Lower leg skin (tissue), 3 donors: ENCODE data around the gene ZBTB12.

Experiments used
- POLR2A ChIP-seq, 2 donors: fragments of 450-650 bp; IDR thresholded peaks; one replicate each; pipeline ENCODE4 v1.6.1; 2016 to 2017; ENCODE audit warnings: antibody characterized with exemption in 2 of 2, mild to moderate bottlenecking in 1 of 2, moderate library complexity in 1 of 2
- TF ChIP-seq, protein P1 (sequence below), 3 donors: fragments of 450-650 bp; IDR thresholded peaks; one replicate each; pipeline ENCODE4 v1.5.1; 2016; ENCODE audit warnings: antibody characterized with exemption in 3 of 3, mild to moderate bottlenecking in 3 of 3, moderate library complexity in 2 of 3

- TF ChIP-seq, protein P1, sequence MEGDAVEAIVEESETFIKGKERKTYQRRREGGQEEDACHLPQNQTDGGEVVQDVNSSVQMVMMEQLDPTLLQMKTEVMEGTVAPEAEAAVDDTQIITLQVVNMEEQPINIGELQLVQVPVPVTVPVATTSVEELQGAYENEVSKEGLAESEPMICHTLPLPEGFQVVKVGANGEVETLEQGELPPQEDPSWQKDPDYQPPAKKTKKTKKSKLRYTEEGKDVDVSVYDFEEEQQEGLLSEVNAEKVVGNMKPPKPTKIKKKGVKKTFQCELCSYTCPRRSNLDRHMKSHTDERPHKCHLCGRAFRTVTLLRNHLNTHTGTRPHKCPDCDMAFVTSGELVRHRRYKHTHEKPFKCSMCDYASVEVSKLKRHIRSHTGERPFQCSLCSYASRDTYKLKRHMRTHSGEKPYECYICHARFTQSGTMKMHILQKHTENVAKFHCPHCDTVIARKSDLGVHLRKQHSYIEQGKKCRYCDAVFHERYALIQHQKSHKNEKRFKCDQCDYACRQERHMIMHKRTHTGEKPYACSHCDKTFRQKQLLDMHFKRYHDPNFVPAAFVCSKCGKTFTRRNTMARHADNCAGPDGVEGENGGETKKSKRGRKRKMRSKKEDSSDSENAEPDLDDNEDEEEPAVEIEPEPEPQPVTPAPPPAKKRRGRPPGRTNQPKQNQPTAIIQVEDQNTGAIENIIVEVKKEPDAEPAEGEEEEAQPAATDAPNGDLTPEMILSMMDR (IDR thresholded peaks at IDR 0.05) = no peak
- no peak for TF ChIP-seq POLR2A (IDR thresholded peaks at IDR 0.05)
These were observed 32.5 kb downstream of the ZBTB12 start for GRCh38 chr6:31869343-31869742.
